Activated B cell treated with CpG ODN at 0.5 μM for 24 hours (primary cell): ENCODE measurements around the gene GRIPAP1. TPM values are rescaled to one million over a fixed set of nuclear protein-coding genes. Genes with fewer than 3 reads are reported as not detected.

Experiments used
- ATAC-seq: fragments of 200-7000 bp; cut with Tn5 transposase; one replicate; pipeline ENCODE4 v1.10.0; 2021; ENCODE audit warnings: low read depth, mild to moderate bottlenecking, moderate library complexity
- CTCF ChIA-PET: fragments of 350-600 bp; sonication (Branson Sonifier 250); formaldehyde crosslinking; loops from one replicate; lab custom pipeline; 2021; ENCODE audit warnings: antibody characterized with exemption; lab: Charles Lee
- POLR2A ChIA-PET: fragments of 350-600 bp; sonication (Branson Sonifier 250); formaldehyde crosslinking; loops from one replicate; lab custom pipeline; 2021; ENCODE audit warnings: antibody characterized with exemption; lab: Charles Lee
- DNase-seq: peaks from one replicate; pipeline ENCODE4 v3.0.0; 2022
- H3K27ac Mint-ChIP-seq: one replicate; pipeline ENCODE4 v1.8.0; 2020; ENCODE audit warnings: mixed read lengths
- H3K27me3 Mint-ChIP-seq: one replicate; pipeline ENCODE4 v1.8.0; 2021; ENCODE audit warnings: mixed read lengths
- H3K36me3 Mint-ChIP-seq: one replicate; pipeline ENCODE4 v1.8.0; 2021; ENCODE audit warnings: low read depth, mixed read lengths
- H3K4me1 Mint-ChIP-seq: one replicate; pipeline ENCODE4 v1.8.0; 2021; ENCODE audit warnings: mixed read lengths
- H3K4me3 Mint-ChIP-seq: one replicate; pipeline ENCODE4 v1.8.0; 2020; ENCODE audit warnings: mild to moderate bottlenecking, mixed read lengths
- H3K9me3 Mint-ChIP-seq: one replicate; pipeline ENCODE4 v1.8.0; 2020; ENCODE audit warnings: mixed read lengths
- intact Hi-C: fragments of 100-400 bp; cut with micrococcal nuclease; formaldehyde crosslinking; loops from one replicate; pipeline ENCODE4 v1.15.1; 2024
- total RNA-seq: library from RNA; stranded (reverse); gene quantifications from 2 replicates; pipeline ENCODE4 v1.2.3, GENCODE V29; 2022
- TF ChIP-seq, protein P1 (sequence below): fragments of 200-600 bp; IDR thresholded peaks from one replicate; pipeline ENCODE4 v1.8.0; 2022; ENCODE audit warnings: antibody characterized with exemption, mild to moderate bottlenecking

The GRIPAP1 gene
- total RNA-seq, 1 donor from 2014 or later: 117 TPM

DNA sequence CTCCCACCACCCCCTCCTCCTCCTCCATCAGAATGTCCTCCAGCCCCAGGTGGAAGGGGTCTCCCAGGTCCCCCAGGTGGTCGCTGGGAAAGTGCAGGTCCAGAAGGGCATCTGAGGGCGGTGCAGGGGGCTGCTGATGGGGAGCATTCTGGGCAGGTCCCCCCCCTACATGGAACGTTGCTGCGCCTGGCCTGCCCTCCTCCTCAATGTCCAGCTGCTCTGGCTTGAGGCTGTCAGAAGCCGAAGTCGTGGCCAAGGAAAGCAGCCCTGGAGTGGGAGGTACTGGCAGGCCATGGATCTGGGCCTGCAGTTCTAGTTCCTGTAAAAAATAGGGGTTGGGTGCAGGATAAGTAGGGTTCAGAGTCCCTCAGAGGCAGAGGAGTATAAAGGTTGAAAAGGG, 28.2 kb upstream of the GRIPAP1 start:
- H3K9me3 Mint-ChIP-seq: no peaks in the 10 kb centered on the region
- H3K4me3 Mint-ChIP-seq: no peak overlapping the region
- TF ChIP-seq, protein P1, sequence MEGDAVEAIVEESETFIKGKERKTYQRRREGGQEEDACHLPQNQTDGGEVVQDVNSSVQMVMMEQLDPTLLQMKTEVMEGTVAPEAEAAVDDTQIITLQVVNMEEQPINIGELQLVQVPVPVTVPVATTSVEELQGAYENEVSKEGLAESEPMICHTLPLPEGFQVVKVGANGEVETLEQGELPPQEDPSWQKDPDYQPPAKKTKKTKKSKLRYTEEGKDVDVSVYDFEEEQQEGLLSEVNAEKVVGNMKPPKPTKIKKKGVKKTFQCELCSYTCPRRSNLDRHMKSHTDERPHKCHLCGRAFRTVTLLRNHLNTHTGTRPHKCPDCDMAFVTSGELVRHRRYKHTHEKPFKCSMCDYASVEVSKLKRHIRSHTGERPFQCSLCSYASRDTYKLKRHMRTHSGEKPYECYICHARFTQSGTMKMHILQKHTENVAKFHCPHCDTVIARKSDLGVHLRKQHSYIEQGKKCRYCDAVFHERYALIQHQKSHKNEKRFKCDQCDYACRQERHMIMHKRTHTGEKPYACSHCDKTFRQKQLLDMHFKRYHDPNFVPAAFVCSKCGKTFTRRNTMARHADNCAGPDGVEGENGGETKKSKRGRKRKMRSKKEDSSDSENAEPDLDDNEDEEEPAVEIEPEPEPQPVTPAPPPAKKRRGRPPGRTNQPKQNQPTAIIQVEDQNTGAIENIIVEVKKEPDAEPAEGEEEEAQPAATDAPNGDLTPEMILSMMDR: no peak
- peaks cover 46% of the 10 kb centered on the region for H3K36me3 Mint-ChIP-seq
- no peak for ATAC-seq
- H3K4me1 Mint-ChIP-seq: peaks cover 9% of the 10 kb centered on the region
- no peak for DNase-seq
- intact Hi-C loops: no loop called here
- CTCF ChIA-PET: no interaction called here
- H3K27me3 Mint-ChIP-seq: no peaks in the 10 kb centered on the region
- no peak overlapping the region for H3K27ac Mint-ChIP-seq
- POLR2A ChIA-PET: interaction anchor here (0.6 kb wide), 1 partner anchor 74 kb away, joined by 4 read pairs; no protein-coding TSS in a partner anchor

GRCh38 chrX:49029876-49030275, 27.8 kb upstream of the GRIPAP1 start:
- Mint-ChIP-seq H3K9me3 (no peaks in the 10 kb centered on the region), H3K27me3 (no peaks in the 10 kb centered on the region), H3K4me3 (no peak overlapping the region), H3K27ac (no peak overlapping the region), H3K36me3 (peaks cover 46% of the 10 kb centered on the region), H3K4me1 (peaks cover 9% of the 10 kb centered on the region)
- ChIA-PET CTCF (no interaction called here), POLR2A (interaction anchor here (0.6 kb wide), 1 partner anchor 75 kb away, joined by 4 read pairs; no protein-coding TSS in a partner anchor)
- TF ChIP-seq, protein P1: no peak
- DNase-seq (no peak), ATAC-seq (no peak)
- intact Hi-C loops: no loop called here

GRCh38 chrX:49019599-49020249, 17.7 kb upstream of the GRIPAP1 start:
- no peaks in the 10 kb centered on the region for H3K27me3 Mint-ChIP-seq
- no peak overlapping the region for H3K27ac Mint-ChIP-seq
- POLR2A ChIA-PET: no interaction called here
- H3K36me3 Mint-ChIP-seq: no peaks in the 10 kb centered on the region
- H3K4me3 Mint-ChIP-seq: no peak overlapping the region
- no peaks in the 10 kb centered on the region for H3K9me3 Mint-ChIP-seq
- H3K4me1 Mint-ChIP-seq: no peaks in the 10 kb centered on the region
- DNase-seq (no peak), ATAC-seq (no peak)
- CTCF ChIA-PET: no interaction called here
- TF ChIP-seq, protein P1: no peak
- intact Hi-C loops: no loop called here

- intact Hi-C loops: no loop called here
- ATAC-seq (no peak), DNase-seq (no peak)
- Mint-ChIP-seq H3K27me3 (no peaks in the 10 kb centered on the region), H3K27ac (no peak overlapping the region), H3K4me1 (no peaks in the 10 kb centered on the region), H3K4me3 (no peak overlapping the region), H3K36me3 (no peaks in the 10 kb centered on the region), H3K9me3 (no peaks in the 10 kb centered on the region)
- POLR2A ChIA-PET: no interaction called here
- TF ChIP-seq, protein P1: no peak
- CTCF ChIA-PET: no interaction called here
Observed at GRCh38 chrX:49019050-49019449, 17.0 kb upstream of the GRIPAP1 start.

GRCh38 chrX:49003696-49004095, 1.6 kb upstream of the GRIPAP1 start:
- ATAC-seq (no peak), DNase-seq (no peak)
- H3K9me3 Mint-ChIP-seq: no peaks in the 10 kb centered on the region
- CTCF ChIA-PET: no interaction called here
- intact Hi-C loops: loop anchor here (5.0 kb wide), 2 partner anchors 86 to 169 kb away; partner anchors contain the start of genes PIM2 and PLP2
- H3K36me3 Mint-ChIP-seq: peaks cover 8% of the 10 kb centered on the region
- no peaks in the 10 kb centered on the region for H3K27me3 Mint-ChIP-seq
- H3K4me1 Mint-ChIP-seq: peaks cover 20% of the 10 kb centered on the region
- POLR2A ChIA-PET: no interaction called here
- no peak overlapping the region for H3K27ac Mint-ChIP-seq
- no peak overlapping the region for H3K4me3 Mint-ChIP-seq
- TF ChIP-seq, protein P1: no peak
